Transverse colon (tissue), 3 donors: ENCODE data around the gene FAHD2A.

ENCODE experiments used
- EP300 ChIP-seq: sonication (generic); formaldehyde crosslinking; IDR thresholded peaks from one replicate; pipeline ENCODE4 v1.6.1; 2017; ENCODE audit warnings: antibody characterized with exemption, low read depth
- POLR2A ChIP-seq: fragments of 450-650 bp; IDR thresholded peaks from one replicate; pipeline ENCODE4 v1.6.1; 2016; ENCODE audit warnings: antibody characterized with exemption, mild to moderate bottlenecking, moderate library complexity
- TF ChIP-seq, protein P1 (sequence below), 5 experiments: fragments of 200-600 bp in 3 of 5; fragments of 450-650 bp in 2 of 5; sonication (generic) in 3 of 5; IDR thresholded peaks; 1 replicate in 2 of 5; 2 replicates in 3 of 5; pipeline ENCODE4 v1.5.1; 2016 to 2017; ENCODE audit warnings: antibody characterized with exemption in 5 of 5, inconsistent platforms in 3 of 5, mild to moderate bottlenecking in 2 of 5, moderate library complexity in 1 of 5

DNA sequence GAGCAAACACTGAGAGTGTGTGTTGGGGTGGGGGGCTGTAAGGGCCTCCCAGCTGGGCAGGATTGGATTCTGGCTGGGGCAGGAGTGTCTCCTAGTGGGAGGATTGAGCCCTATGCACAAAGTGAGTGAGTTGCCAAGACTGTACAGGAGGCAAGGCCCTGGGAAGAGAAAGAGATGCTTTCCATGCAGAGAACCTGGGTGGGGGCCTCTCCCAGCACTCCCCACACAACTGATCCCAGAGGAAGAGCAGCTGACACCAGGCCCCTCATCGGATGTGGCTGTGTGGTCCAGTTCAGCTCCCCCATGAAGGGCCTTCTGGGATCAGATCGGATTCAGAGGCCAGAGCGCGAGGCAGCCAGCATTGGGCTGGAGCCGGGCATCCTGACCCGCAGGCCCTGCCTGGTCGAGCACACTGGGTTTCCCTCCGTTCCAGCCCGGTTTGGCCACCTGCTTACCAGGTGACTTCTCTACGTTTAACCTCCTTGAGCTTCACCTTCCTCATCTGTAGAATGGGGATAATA, 49.4 kb upstream of the FAHD2A start:
- TF ChIP-seq EP300 = no peak
- TF ChIP-seq, protein P1, sequence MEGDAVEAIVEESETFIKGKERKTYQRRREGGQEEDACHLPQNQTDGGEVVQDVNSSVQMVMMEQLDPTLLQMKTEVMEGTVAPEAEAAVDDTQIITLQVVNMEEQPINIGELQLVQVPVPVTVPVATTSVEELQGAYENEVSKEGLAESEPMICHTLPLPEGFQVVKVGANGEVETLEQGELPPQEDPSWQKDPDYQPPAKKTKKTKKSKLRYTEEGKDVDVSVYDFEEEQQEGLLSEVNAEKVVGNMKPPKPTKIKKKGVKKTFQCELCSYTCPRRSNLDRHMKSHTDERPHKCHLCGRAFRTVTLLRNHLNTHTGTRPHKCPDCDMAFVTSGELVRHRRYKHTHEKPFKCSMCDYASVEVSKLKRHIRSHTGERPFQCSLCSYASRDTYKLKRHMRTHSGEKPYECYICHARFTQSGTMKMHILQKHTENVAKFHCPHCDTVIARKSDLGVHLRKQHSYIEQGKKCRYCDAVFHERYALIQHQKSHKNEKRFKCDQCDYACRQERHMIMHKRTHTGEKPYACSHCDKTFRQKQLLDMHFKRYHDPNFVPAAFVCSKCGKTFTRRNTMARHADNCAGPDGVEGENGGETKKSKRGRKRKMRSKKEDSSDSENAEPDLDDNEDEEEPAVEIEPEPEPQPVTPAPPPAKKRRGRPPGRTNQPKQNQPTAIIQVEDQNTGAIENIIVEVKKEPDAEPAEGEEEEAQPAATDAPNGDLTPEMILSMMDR (IDR thresholded peaks at IDR 0.05) = no peak
- no peak for TF ChIP-seq POLR2A
